ENCODE results near the gene DYDC2.

DYDC2 gene

DNA sequence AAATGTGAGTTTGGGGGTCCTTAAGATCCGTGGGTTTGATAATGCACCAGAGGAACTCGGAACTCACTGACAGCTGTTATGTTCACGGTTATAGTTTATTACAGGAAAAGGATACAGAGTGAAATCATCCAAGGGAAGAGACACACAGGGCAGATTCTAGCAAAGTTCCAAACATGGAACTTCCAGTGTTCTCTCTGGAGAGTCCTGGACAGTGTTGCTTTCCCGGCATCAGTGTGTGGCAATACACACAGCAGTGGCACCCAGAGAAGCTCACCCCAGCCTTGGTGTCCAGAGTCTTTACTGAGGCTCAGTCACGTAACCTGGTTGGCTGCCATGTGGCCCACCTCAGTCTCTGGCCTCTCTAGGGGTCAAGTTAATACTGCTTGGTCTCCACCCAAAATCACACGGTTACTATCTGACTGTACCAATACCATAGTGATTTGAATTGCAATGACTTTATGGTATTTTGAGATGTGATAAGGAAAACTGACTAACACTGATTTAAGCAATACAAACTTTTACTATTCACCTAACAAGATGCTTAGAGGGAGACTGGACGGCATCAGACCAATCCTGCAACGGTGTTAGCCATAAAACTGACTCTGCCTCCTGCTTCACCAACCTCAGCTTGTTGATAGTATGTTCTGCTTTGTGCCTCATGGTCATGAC is 43.7 kb downstream of the DYDC2 start:
- ATAC-seq = no peak
- no peaks in the 10 kb centered on the region for H3K9me3 Mint-ChIP-seq
- H3K4me1 Mint-ChIP-seq = no peaks in the 10 kb centered on the region
- H3K27me3 Mint-ChIP-seq = no peaks in the 10 kb centered on the region
- no peak overlapping the region for H3K27ac Mint-ChIP-seq
- DNase-seq = no peak
- no peak overlapping the region for H3K4me3 Mint-ChIP-seq

GRCh38 chr10:80405035-80405434 is 48.5 kb downstream of the DYDC2 start:
- DNase-seq (no peak), ATAC-seq (no peak)
- Mint-ChIP-seq H3K9me3 (no peaks in the 10 kb centered on the region), H3K4me3 (no peak overlapping the region), H3K27ac (no peak overlapping the region), H3K27me3 (no peaks in the 10 kb centered on the region), H3K4me1 (peaks cover 16% of the 10 kb centered on the region)

GRCh38 chr10:80405626-80406025 is 49.0 kb downstream of the DYDC2 start:
- H3K4me3 Mint-ChIP-seq = no peak overlapping the region
- no peaks in the 10 kb centered on the region for H3K27me3 Mint-ChIP-seq
- no peaks in the 10 kb centered on the region for H3K9me3 Mint-ChIP-seq
- DNase-seq = no peak
- H3K27ac Mint-ChIP-seq = no peak overlapping the region
- no peak for ATAC-seq
- peaks cover 22% of the 10 kb centered on the region for H3K4me1 Mint-ChIP-seq

GRCh38 chr10:80406204-80406603 is 49.6 kb downstream of the DYDC2 start:
- Mint-ChIP-seq H3K4me1 (peaks cover 28% of the 10 kb centered on the region), H3K27ac (no peak overlapping the region), H3K27me3 (no peaks in the 10 kb centered on the region), H3K9me3 (no peaks in the 10 kb centered on the region), H3K4me3 (no peak overlapping the region)
- ATAC-seq = no peak
- DNase-seq = no peak

DNA sequence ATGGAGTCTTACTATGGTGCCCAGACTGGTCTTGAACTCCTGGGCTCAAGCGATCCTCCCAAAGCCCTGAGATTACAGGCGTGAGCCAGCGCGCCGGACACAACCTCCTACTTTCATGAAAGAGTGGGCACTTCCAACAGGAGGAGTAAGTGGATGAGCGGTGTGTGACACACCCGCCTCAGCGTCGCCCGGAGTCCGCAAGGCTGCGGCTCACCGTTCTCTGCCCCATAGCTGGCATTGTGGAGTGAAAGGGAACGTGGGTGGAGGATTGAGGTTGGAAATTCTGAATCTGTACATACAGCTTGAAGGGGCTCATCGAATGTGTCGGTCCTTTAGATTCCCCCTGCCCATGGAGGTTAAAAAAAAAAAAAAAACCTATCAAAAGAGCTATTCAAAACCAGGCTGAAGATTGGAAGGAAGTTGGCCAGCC is 51.2 kb downstream of the DYDC2 start:
- Mint-ChIP-seq H3K4me1 (peaks cover 44% of the 10 kb centered on the region), H3K4me3 (peak overlapping the region; percentile 84 to 90), H3K9me3 (no peaks in the 10 kb centered on the region), H3K27me3 (no peaks in the 10 kb centered on the region), H3K27ac (peak overlapping the region; percentile 69 to 85)
- ATAC-seq = peak; percentile 75
- DNase-seq = peak; percentile 56 to 66

GRCh38 chr10:80408242-80409101 is 51.9 kb downstream of the DYDC2 start, which contains the start of gene PRXL2A:
TSS of gene PRXL2A (plus strand) at chr10:80408551. CDS start at chr10:80420468, 11,917 bp downstream.
- Mint-ChIP-seq H3K4me3 (peak within 1 kb of the TSS; percentile 84 to 90), H3K4me1 (peaks cover 50% of the 10 kb centered on the region)
- DNase-seq = peak; percentile 86

GRCh38 chr10:80409121-80409520 is 52.5 kb downstream of the DYDC2 start:
- no peaks in the 10 kb centered on the region for H3K9me3 Mint-ChIP-seq
- no peak for ATAC-seq
- peak overlapping the region; percentile 84 to 90 for H3K4me3 Mint-ChIP-seq
- peak overlapping the region in 1 of 2 donors; percentile 63 for H3K27ac Mint-ChIP-seq
- DNase-seq = no peak
- peaks cover 53% of the 10 kb centered on the region for H3K4me1 Mint-ChIP-seq
- H3K27me3 Mint-ChIP-seq = no peaks in the 10 kb centered on the region

More at GRCh38 chr10:80408242-80409101, 51.9 kb downstream of the DYDC2 start, which contains the start of gene PRXL2A:
- peak; percentile 93 for ATAC-seq
- Mint-ChIP-seq H3K9me3 (no peaks in the 10 kb centered on the region), H3K27me3 (no peaks in the 10 kb centered on the region), H3K27ac (peak within 1 kb of the TSS; percentile 69 to 85)

DNA sequence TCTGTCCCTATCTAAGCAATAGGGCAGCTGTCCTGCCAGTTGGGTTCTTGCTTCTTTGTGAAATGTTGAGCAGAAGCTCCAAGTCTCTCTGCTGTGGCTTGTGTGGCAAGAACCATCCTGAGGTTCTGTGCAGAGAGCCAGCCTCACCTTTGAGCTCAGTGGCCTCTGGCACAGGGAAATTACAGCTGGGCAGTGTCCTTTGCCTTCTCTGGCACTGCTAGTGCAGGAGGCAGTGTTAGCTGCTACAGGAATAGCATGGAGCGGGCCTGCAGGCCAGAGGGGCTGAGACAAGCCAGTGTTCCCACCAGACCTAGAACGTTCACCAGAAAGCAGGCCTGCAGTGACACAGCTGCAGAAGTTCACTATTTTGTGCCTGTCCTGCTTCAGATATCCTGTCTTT is 53.5 kb downstream of the DYDC2 start:
- Mint-ChIP-seq H3K27ac (no peak overlapping the region), H3K4me1 (peaks cover 53% of the 10 kb centered on the region), H3K27me3 (no peaks in the 10 kb centered on the region), H3K4me3 (no peak overlapping the region), H3K9me3 (no peaks in the 10 kb centered on the region)
- no peak for ATAC-seq
- DNase-seq = no peak

GRCh38 chr10:80410578-80411145 is 54.1 kb downstream of the DYDC2 start:
- DNase-seq = no peak
- no peak overlapping the region for H3K4me3 Mint-ChIP-seq
- no peaks in the 10 kb centered on the region for H3K27me3 Mint-ChIP-seq
- ATAC-seq = no peak
- H3K4me1 Mint-ChIP-seq = peaks cover 53% of the 10 kb centered on the region
- no peak overlapping the region for H3K27ac Mint-ChIP-seq
- no peaks in the 10 kb centered on the region for H3K9me3 Mint-ChIP-seq

- H3K4me3 Mint-ChIP-seq = no peak overlapping the region
- DNase-seq (no peak), ATAC-seq (no peak)
- H3K27ac Mint-ChIP-seq = no peak overlapping the region
- H3K9me3 Mint-ChIP-seq = no peaks in the 10 kb centered on the region
- H3K27me3 Mint-ChIP-seq = no peaks in the 10 kb centered on the region
- H3K4me1 Mint-ChIP-seq = peaks cover 53% of the 10 kb centered on the region
Measured at GRCh38 chr10:80411267-80411668, 54.7 kb downstream of the DYDC2 start.

DNA sequence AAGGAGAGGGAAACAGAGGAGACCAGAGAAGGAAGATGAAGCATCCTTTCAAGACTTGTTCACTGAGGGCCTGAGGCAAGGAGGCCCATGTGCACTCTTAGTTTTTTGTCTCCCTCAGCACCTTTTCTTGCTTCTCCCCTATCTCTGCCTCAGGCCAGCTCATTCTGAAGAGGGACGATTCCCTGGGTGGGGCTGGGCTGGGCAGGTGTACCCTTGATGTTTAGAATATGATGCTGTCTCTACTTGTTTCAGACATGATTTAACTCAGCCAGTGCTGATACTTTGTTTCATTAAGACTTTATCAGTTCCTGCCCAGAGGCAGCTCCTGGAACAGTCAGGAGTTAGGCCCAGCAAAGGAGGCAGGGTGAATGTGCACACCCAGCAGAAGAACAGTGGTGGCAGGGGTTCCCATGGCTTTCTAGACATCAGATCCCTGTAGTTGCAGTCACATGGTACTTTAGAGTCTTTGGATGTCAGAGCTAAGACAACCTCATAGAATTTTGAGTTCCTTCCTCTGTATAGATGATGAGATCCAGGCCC is 55.2 kb downstream of the DYDC2 start:
- peak overlapping the region in 1 of 2 donors; percentile 35 for H3K27ac Mint-ChIP-seq
- no peak overlapping the region for H3K4me3 Mint-ChIP-seq
- ATAC-seq (no peak), DNase-seq (no peak)
- H3K9me3 Mint-ChIP-seq = no peaks in the 10 kb centered on the region
- H3K27me3 Mint-ChIP-seq = no peaks in the 10 kb centered on the region
- peaks cover 53% of the 10 kb centered on the region for H3K4me1 Mint-ChIP-seq

GRCh38 chr10:80412486-80412885 is 55.9 kb downstream of the DYDC2 start:
- Mint-ChIP-seq H3K9me3 (no peaks in the 10 kb centered on the region), H3K4me3 (no peak overlapping the region), H3K27ac (peak overlapping the region in 1 of 2 donors; percentile 35), H3K27me3 (no peaks in the 10 kb centered on the region), H3K4me1 (peaks cover 51% of the 10 kb centered on the region)
- ATAC-seq (no peak), DNase-seq (peak in 1 of 2 donors; percentile 26)

DNA sequence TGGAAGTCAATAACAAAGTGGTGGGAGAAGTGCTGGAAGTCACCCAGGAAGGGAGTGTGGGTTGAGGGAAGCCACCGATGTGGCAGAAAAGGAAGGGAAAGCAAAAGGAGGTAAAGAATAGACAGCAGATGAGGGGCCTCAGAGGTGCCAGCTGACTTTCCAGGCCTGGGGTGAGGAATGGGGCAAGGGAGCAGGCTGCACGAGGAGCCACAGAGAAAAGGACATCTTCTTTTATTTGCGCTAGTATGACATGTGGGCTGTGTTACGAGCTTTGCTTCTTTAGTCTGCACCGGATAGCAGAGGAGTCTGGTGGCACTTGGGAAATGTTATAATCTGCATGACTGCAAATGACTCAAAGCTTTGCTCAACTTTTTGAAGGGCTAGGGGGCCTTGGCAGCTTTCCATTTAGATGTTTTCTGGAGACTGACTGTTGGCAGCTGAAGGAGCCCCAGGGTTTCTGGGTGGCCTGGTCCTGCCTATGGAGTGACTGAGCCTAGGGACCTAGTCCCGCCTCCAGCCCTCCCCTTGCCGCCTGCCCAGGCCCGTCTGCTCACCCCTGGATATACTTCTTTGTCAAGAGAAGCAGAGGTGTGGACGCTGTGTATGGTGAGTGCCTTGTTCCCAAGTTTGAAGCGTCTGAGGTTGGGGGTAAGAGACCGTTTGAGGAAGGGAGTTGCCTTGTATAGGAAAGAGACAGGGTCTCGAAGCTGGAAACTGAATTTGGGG is 56.9 kb downstream of the DYDC2 start:
- Mint-ChIP-seq H3K4me3 (no peak overlapping the region), H3K9me3 (no peaks in the 10 kb centered on the region), H3K27ac (peak overlapping the region in 1 of 2 donors; percentile 16), H3K27me3 (no peaks in the 10 kb centered on the region), H3K4me1 (peaks cover 45% of the 10 kb centered on the region)
- ATAC-seq = no peak
- DNase-seq = no peak

DNA sequence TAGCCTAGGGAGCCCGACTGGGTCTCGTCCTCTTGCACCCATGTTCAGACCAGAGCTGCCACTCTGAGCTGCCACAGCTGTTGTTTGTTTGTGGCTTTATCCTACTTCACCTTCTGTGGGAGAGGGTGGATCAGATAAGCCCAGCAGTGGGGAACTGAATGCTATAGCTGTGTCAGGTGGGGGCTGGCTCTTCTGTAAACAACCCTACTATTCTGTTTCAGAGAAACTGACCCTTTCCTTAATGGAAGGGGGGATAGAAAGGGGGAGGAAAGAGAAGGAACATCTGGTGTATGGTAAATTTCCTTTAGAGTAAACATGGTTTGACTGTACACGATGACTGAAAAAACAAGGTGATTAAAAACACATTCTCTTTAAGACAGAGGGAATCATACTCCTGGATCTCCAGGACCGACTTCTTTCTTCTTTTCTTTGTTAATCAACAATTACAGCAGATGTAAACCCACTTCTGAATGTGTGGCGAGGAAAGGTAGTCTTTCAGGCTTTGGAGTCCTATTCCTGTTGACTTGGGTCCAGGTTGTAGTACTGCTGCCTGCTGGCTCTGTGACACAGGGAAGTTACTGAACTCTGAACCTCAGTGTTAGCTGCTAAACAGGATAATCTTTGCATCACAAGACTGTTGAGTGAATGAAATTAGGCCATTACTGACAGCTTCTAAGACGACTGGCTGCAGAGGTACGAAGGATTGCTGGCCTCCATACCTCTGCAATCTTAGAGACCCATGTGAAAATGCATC is 57.7 kb downstream of the DYDC2 start:
- H3K9me3 Mint-ChIP-seq = no peaks in the 10 kb centered on the region
- no peak overlapping the region for H3K4me3 Mint-ChIP-seq
- no peak overlapping the region for H3K27ac Mint-ChIP-seq
- DNase-seq = no peak
- H3K4me1 Mint-ChIP-seq = peaks cover 40% of the 10 kb centered on the region
- H3K27me3 Mint-ChIP-seq = no peaks in the 10 kb centered on the region
- no peak for ATAC-seq

Measured in stimulated activated naive CD8-positive, alpha-beta T cell treated with anti-CD3 and anti-CD28 coated beads, Interleukin-15, amount 100 ng/mL, for 72 hours (primary cell).